ENCODE measurements around the gene FAM193A.
"Not testable (repeated sequence)": the region's sequence is repeated elsewhere in the genome, so short reads cannot be mapped to it uniquely, and the experiment has no call there.

FAM193A gene

DNA sequence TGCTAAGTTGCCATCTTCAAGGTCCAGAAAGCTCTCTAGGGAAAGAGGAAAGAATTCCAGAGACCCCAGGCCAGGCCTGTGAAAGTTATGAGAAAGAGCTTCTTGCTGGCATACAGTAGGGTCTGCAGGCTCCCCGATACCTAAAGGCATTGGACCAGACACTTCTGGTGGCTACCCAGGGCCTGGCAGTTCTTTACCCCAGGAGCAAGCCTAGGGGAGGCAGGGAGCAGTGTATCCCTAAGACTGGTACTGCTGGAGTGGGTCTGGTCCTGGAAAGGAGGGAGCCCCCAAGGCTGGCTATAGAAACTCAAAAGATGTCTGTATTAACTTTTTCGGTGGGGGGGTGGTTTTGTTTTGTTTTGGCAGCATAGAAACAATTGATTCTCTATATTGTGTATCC, 19.8 kb upstream of the FAM193A start:
- H3K9me3 ChIP-seq: no peaks in the 10 kb centered on the region
- TF ChIP-seq, protein P1, sequence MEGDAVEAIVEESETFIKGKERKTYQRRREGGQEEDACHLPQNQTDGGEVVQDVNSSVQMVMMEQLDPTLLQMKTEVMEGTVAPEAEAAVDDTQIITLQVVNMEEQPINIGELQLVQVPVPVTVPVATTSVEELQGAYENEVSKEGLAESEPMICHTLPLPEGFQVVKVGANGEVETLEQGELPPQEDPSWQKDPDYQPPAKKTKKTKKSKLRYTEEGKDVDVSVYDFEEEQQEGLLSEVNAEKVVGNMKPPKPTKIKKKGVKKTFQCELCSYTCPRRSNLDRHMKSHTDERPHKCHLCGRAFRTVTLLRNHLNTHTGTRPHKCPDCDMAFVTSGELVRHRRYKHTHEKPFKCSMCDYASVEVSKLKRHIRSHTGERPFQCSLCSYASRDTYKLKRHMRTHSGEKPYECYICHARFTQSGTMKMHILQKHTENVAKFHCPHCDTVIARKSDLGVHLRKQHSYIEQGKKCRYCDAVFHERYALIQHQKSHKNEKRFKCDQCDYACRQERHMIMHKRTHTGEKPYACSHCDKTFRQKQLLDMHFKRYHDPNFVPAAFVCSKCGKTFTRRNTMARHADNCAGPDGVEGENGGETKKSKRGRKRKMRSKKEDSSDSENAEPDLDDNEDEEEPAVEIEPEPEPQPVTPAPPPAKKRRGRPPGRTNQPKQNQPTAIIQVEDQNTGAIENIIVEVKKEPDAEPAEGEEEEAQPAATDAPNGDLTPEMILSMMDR (IDR thresholded peaks at IDR 0.05): no peak
- peaks cover 48% of the 10 kb centered on the region for H3K36me3 ChIP-seq
- H3K4me1 ChIP-seq (ENCODE audit: control insufficient read depth in 1 of 2, insufficient read depth in 1 of 2, low read depth in 1 of 2, low read length in 1 of 2): no peaks in the 10 kb centered on the region
- H3K27ac ChIP-seq: no peak overlapping the region
- H3K4me3 ChIP-seq (ENCODE audit: low read depth in 1 of 2, low read length in 1 of 2): no peak overlapping the region
- H3K27me3 ChIP-seq: no peaks in the 10 kb centered on the region

DNA sequence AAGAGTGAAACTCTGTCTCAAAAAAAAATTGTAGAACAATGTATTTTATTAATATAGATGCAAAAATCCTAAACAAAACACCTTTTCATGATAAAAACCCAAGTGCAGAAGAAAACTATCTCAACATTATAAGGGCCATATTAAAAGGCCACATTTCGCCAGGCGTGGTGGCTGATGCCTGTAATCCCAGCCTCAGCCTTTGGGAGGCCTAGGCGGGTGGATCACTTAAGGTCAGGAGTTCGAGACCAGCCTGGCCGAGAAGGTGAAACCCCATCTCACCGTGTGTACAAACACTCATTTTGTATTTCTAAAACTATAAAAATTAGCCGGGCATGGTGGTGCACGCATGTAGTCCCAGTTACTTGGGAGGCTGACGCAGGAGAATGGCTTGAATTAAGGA, 9.9 kb upstream of the FAM193A start:
- H3K9me3 ChIP-seq: no peaks in the 10 kb centered on the region
- no peak overlapping the region for H3K4me3 ChIP-seq (ENCODE audit: low read depth in 1 of 2, low read length in 1 of 2)
- TF ChIP-seq, protein P1 (IDR thresholded peaks at IDR 0.05): no peak
- H3K27me3 ChIP-seq: no peaks in the 10 kb centered on the region
- no peaks in the 10 kb centered on the region for H3K4me1 ChIP-seq (ENCODE audit: control insufficient read depth in 1 of 2, insufficient read depth in 1 of 2, low read depth in 1 of 2, low read length in 1 of 2)
- no peak overlapping the region for H3K27ac ChIP-seq
- no peaks in the 10 kb centered on the region for H3K36me3 ChIP-seq

DNA sequence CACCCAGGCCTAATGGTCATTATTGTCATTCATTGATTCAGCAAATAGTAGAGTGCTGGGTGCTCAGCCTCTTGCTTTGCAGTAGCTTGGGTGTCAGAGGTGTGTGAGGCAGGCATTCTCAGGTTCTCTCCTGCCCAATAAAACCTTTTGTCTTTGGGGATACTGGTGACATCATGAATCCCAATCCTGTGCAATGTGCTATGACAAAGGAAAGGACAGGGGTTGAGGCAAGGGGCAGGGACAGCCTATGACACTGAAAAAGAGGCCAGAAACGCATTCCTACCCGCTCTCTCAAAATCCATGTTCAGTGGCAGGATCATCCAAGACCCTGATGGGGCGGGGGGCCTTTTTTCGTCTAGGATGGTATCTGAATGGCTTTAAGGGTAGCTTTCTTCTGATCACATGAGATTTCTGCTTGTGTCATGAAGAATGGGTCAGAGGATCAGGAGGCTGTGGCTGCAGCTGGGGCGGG, 1.5 kb upstream of the FAM193A start:
- Histone ChIP-seq H3K9me3 (no peaks in the 10 kb centered on the region), H3K4me1 (ENCODE audit: control insufficient read depth in 1 of 2, insufficient read depth in 1 of 2, low read depth in 1 of 2, low read length in 1 of 2) (peaks cover 22 to 28% of the 10 kb centered on the region in 2 experiments), H3K4me3 (ENCODE audit: low read depth in 1 of 2, low read length in 1 of 2) (peak overlapping the region; percentile 83 to 88), H3K36me3 (no peaks in the 10 kb centered on the region), H3K27ac (peak overlapping the region; percentile 91), H3K27me3 (no peaks in the 10 kb centered on the region)
- TF ChIP-seq, protein P1 (IDR thresholded peaks at IDR 0.05): no peak

DNA sequence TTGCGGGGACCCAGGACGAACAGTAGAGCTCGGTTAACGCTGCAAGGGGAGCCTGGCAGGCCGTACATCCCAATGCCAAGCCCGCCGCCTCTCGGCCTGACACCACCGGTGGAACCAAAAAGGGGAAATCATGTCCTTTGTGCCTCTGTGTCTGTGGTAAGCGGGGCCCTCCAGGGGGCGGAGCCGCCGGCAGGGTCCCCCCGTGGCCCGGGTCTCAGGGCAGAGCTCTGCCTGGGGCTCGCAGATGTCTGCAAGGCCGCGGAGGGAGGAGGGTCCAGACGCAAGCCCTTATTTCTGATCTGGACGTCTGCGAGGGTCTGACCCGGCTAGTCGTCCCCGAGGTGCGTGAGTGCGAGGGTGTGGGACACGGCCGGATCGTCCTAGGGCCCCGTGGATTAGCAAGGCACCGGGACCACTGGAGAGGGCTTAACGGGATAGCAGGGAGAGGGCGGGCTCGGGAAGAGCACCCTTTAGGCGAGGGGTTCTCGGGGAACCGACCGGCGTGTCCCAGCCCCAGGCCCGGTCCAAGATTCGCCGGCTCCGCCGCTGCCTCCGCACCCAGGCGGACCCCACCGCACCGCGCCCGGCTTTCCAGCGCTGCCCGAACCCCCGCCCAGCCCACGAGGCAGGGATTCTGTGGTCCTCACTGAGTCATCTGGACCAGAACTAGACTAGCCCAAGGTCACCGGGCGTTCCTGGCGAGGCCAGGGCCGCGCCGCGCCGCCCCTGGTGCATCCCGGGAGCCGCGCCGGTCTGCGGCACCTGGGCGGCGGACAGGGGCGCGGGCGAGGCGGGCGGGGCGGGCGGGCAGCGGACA, 863 bp upstream of the FAM193A start:
- peaks cover 22 to 28% of the 10 kb centered on the region in 2 experiments for H3K4me1 ChIP-seq (ENCODE audit: control insufficient read depth in 1 of 2, insufficient read depth in 1 of 2, low read depth in 1 of 2, low read length in 1 of 2)
- no peaks in the 10 kb centered on the region for H3K36me3 ChIP-seq
- peak overlapping the region; percentile 83 to 88 for H3K4me3 ChIP-seq (ENCODE audit: low read depth in 1 of 2, low read length in 1 of 2)
- peak overlapping the region; percentile 91 for H3K27ac ChIP-seq
- TF ChIP-seq, protein P1 (IDR thresholded peaks at IDR 0.05): no peak
- no peaks in the 10 kb centered on the region for H3K9me3 ChIP-seq
- no peaks in the 10 kb centered on the region for H3K27me3 ChIP-seq

DNA sequence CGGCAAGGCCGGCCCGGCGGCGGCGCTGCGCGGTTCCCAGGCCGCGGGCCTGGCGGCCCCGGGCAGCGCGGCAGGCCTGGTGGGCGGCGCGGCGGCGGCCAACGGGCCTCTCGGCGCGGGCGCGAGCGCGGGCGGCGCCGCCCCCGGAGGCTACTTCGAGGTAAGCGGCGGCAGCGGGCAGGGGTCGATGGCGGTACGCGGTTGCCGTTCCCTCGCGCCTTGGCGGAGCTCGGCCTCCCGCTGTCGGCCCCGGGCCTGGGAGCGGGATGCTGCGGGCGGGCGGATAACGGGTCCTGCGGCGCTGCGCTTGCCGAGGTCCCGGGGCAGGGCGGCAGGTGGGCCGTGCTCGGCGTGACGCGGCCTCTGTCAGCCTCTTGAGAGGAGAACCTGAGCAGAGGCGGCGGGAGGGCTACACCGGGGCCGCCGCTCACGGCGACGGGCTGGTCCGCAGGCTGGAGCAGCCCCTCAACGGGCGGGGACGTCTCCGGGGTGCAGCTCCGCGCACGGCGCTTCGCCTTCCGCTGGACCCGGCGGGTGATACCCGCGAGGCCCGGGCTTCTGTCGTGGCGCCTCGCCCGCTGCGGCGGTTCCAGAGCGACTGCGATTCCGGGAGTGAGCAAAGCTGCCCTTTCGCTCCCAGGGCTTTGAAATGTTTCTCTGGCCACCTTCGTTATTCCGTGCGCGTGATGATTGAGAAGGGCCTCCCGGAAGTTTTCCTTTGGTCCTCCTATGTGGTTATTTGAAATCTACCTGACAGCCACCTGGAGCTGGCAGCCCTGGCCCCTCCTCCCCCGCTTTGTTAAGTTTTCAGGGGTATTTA, 774 bp downstream of the FAM193A start:
- TF ChIP-seq, protein P1 (IDR thresholded peaks at IDR 0.05): no peak

DNA sequence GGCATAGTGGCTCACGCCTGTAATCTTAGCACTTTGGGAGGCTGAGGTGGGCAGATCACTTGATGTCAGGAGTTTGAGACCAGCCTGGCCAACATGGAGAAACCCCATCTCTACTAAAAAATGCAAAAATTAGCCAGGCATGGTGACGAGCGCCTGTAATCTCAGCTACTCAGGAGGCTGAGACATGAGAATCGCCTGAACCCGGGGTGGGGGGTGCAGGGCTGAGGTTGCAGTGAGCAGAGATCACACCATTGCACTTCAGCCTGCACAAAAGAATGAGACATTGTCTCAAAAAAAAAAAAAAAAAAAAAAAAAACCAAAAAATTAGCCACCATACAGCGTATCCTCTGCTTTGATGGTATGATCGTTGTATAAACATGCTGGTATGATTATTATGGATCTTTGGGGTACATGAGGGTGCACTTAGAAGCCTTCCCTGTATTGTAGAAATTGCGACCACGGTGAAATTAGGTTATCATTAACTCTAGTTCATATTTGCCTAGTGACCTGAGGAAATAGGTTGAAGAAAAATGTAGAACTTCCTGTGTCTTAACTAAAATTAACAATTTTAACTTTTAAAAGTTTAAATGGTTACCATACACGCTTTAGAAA, 7.2 kb downstream of the FAM193A start:
- H3K4me3 ChIP-seq (ENCODE audit: low read depth in 1 of 2, low read length in 1 of 2); H3K9me3 ChIP-seq; H3K4me1 ChIP-seq (ENCODE audit: control insufficient read depth in 1 of 2, insufficient read depth in 1 of 2, low read depth in 1 of 2, low read length in 1 of 2); H3K27me3 ChIP-seq; H3K27ac ChIP-seq; H3K36me3 ChIP-seq: not testable (repeated sequence)

More for the DNA sequence above, 774 bp downstream of the FAM193A start:
- Histone ChIP-seq H3K4me1 (ENCODE audit: control insufficient read depth in 1 of 2, insufficient read depth in 1 of 2, low read depth in 1 of 2, low read length in 1 of 2) (peaks cover 22 to 28% of the 10 kb centered on the region in 2 experiments), H3K27ac (peak overlapping the region; percentile 91), H3K27me3 (no peaks in the 10 kb centered on the region), H3K36me3 (no peaks in the 10 kb centered on the region), H3K9me3 (no peaks in the 10 kb centered on the region), H3K4me3 (ENCODE audit: low read depth in 1 of 2, low read length in 1 of 2) (peak overlapping the region; percentile 85 to 86)

All from neutrophil (primary cell).